ENCODE data around the gene TRAM2. TPM values are rescaled to one million over a fixed set of nuclear protein-coding genes. Genes with fewer than 3 reads are reported as not detected.

The TRAM2 gene
- total and polyA plus RNA-seq, 2 of the 4 experiments (the other 2 are of a cell fraction) = 77.2 to 95.7 TPM

GRCh38 chr6:52551483-52552277 lies 25.2 kb downstream of the TRAM2 start:
- Histone ChIP-seq H3K4ac (ENCODE audit: low read depth, low read length) (peak overlapping the region; percentile 98), H4K5ac (ENCODE audit: low read depth, low read length) (peak overlapping the region; percentile 90), H3K9me1 (ENCODE audit: insufficient read depth, low read length) (peaks cover 52% of the 10 kb centered on the region), H4K20me1 (ENCODE audit: insufficient read depth, low read length) (peaks cover 41% of the 10 kb centered on the region), H3K14ac (replicated peaks; ENCODE audit: low read depth, low read length) (peak overlapping the region; percentile 89), H3K36me3 (ENCODE audit: control insufficient read depth, insufficient read depth, low read length) (peaks cover 6% of the 10 kb centered on the region; the same call in 1 of the 2 replicates), H3K9me3 (ENCODE audit: control insufficient read depth, insufficient read depth, low read length) (no peaks in the 10 kb centered on the region), H3K18ac (ENCODE audit: low read depth, low read length) (peak overlapping the region; percentile 92), H2AFZ (replicated peaks; ENCODE audit: low read length, poor library complexity) (peak overlapping the region; percentile 83), H4K8ac (ENCODE audit: low read depth in 2 of 2, low read length in 2 of 2) (peak overlapping the region; percentile 63 to 94), H3K4me2 (ENCODE audit: low read depth, low read length) (peak overlapping the region; percentile 59), H3K23ac (ENCODE audit: low read depth, low read length) (peak overlapping the region; percentile 95), H2BK15ac (ENCODE audit: low read depth, low read length) (peak overlapping the region; percentile 90), H4K91ac (ENCODE audit: insufficient read depth, low read depth, low read length) (peak overlapping the region; percentile 96), H3K27me3 (ENCODE audit: control insufficient read depth, insufficient read depth, low read length) (no peaks in the 10 kb centered on the region), H3K79me1 (ENCODE audit: low read depth in 1 of 2, low read length in 2 of 2) (peaks cover 15 to 90% of the 10 kb centered on the region in 2 experiments; a peak in 3 of 4 replicates), H2AK9ac (replicated peaks; ENCODE audit: low read depth, low read length, poor library complexity) (peak overlapping the region; percentile 95), H2AK5ac (ENCODE audit: low read depth, low read length) (peak overlapping the region; percentile 97), H2BK5ac (ENCODE audit: low read depth, low read length, poor library complexity, severe bottlenecking) (peak overlapping the region; percentile 96), H2BK20ac (ENCODE audit: low read depth, low read length) (peak overlapping the region; percentile 96), H3K27ac (ENCODE audit: insufficient read depth, low read length) (peak overlapping the region; percentile 92), H2BK120ac (ENCODE audit: low read depth, low read length) (peak overlapping the region; percentile 91), H3K4me3 (ENCODE audit: insufficient read depth, low read depth, low read length) (no peak overlapping the region), H3K4me1 (ENCODE audit: control insufficient read depth, insufficient read depth, low read length) (peaks cover 62% of the 10 kb centered on the region), H3K9ac (ENCODE audit: low read depth, low read length) (peak overlapping the region; percentile 53), H3K56ac (ENCODE audit: extremely low read depth, insufficient read depth, low read length) (peak overlapping the region; percentile 83)
- TF ChIP-seq RCOR1 (IDR thresholded peaks at IDR 0.05; ENCODE audit: insufficient replicate concordance, low read length) (no peak), BHLHE40 (IDR thresholded peaks at IDR 0.05; ENCODE audit: low read depth, low read length) (peak; percentile 38; the same call in 1 of the 2 replicates), POLR2A (IDR thresholded peaks at IDR 0.05; ENCODE audit: low read depth, low read length) (no peak), CHD1 (IDR thresholded peaks at IDR 0.05; ENCODE audit: low read depth, low read length) (no peak), NFE2L2 (IDR thresholded peaks at IDR 0.05; ENCODE audit: low read depth, low read length) (0 out of 2 replicates have a peak, but pooled peaks have one; percentile 9), MXI1 (IDR thresholded peaks at IDR 0.05; ENCODE audit: borderline replicate concordance, low read depth, low read length) (peak; percentile 63; the same call in 1 of the 2 replicates), MAZ (IDR thresholded peaks at IDR 0.05; ENCODE audit: borderline replicate concordance, low read depth, low read length) (peak; percentile 67; the same call in 1 of the 2 replicates), CEBPB (IDR thresholded peaks at IDR 0.05; ENCODE audit: low read depth, low read length) (no peak)
- intact Hi-C loops (cut with micrococcal nuclease) = loop anchor here (1.0 kb wide), 1 partner anchor 34 kb away; no protein-coding TSS in a partner anchor
- CTCF ChIA-PET = no interaction called here
- DNase-seq (peak; percentile 91), ATAC-seq (ENCODE audit: low read depth) (peak; percentile 47)
- in situ Hi-C loops (cut with MboI; ENCODE audit: low sequenced_read_pairs) = no loop called here
- WGBS, 2 experiments (ENCODE audit: extremely low coverage in 2 of 2, insufficient read length in 1 of 2) = 0% methylated on average over 3 of the region's 13 CpGs; no CpG with 5 or more reads in 1 of the 2 experiments
- dilution Hi-C loops (cut with HindIII; ENCODE audit: low sequenced_read_pairs, unreplicated experiment) = no loop called here
- POLR2A ChIA-PET (ENCODE audit: unreplicated experiment) = no interaction called here
- BruUV-seq (replicated peaks) = no TSS peak

All from IMR-90 (cell line).